ENCODE data around the gene TNNC2. TPM values are rescaled to one million over a fixed set of nuclear protein-coding genes. Genes with fewer than 3 reads are reported as not detected.
"Not testable (repeated sequence)": the region's sequence is repeated elsewhere in the genome, so short reads cannot be mapped to it uniquely, and the experiment has no call there.

The TNNC2 gene
- total RNA-seq, 4 donors from 2014 or later: 2.3 to 12.0 (median 6.5) TPM; not detected in 1

- TF ChIP-seq CTCF (IDR thresholded peaks at IDR 0.05) (no peak), EP300 (IDR thresholded peaks at IDR 0.05) (no peak), POLR2A (IDR thresholded peaks at IDR 0.05) (no peak)
- DNase-seq (ENCODE audit: low spot score in 2 of 2): no peak
- Histone ChIP-seq H3K27me3 (no peaks in the 10 kb centered on the region), H3K36me3 (peaks cover 0 to 21% (median 0%) of the 10 kb centered on the region in 3 donors), H3K4me3 (peak overlapping the region; percentile 62 to 81 (median 71)), H3K4me1 (peaks cover 0 to 48% (median 11%) of the 10 kb centered on the region in 4 donors), H3K27ac (peak overlapping the region; percentile 87 to 97 (median 92)), H3K9me3 (no peaks in the 10 kb centered on the region)
- 57 to 69% methylated on average over 9 to 13 of the region's 14 CpGs for WGBS, 2 donors
These were observed 7.7 kb upstream of the TNNC2 start for GRCh38 chr20:45834797-45835161.

GRCh38 chr20:45833883-45834796, 7.0 kb upstream of the TNNC2 start:
- WGBS, 2 donors: 3 to 6% methylated on average over 38 to 40 of the region's 71 CpGs
- Histone ChIP-seq H3K4me1 (peaks cover 0 to 54% (median 11%) of the 10 kb centered on the region in 4 donors), H3K36me3 (peaks cover 0 to 16% (median 0%) of the 10 kb centered on the region in 3 donors), H3K27me3 (no peaks in the 10 kb centered on the region), H3K4me3 (peak overlapping the region; percentile 62 to 81 (median 71)), H3K9me3 (no peaks in the 10 kb centered on the region), H3K27ac (peak overlapping the region; percentile 87 to 97 (median 92))
- TF ChIP-seq POLR2A (IDR thresholded peaks at IDR 0.05): peak in 1 of 2 donors; percentile 70
- peak in 1 of 5 experiments; percentile 5 for TF ChIP-seq CTCF (IDR thresholded peaks at IDR 0.05)
- TF ChIP-seq EP300 (IDR thresholded peaks at IDR 0.05): peak in 1 of 2 donors; percentile 62
- peak; percentile 61 to 62 for DNase-seq (ENCODE audit: low spot score in 2 of 2)

GRCh38 chr20:45833030-45833882, 6.1 kb upstream of the TNNC2 start, which contains the start of gene SNX21:
SNX21 (plus strand) TSS chr20:45833799; CDS start chr20:45833920, 121 bp downstream.
- TF ChIP-seq CTCF (IDR thresholded peaks at IDR 0.05): no peak
- TF ChIP-seq POLR2A (IDR thresholded peaks at IDR 0.05): no peak
- TF ChIP-seq EP300 (IDR thresholded peaks at IDR 0.05): peak; percentile 81 to 96
- Histone ChIP-seq H3K9me3 (no peaks in the 10 kb centered on the region), H3K4me1 (peaks cover 0 to 62% (median 13%) of the 10 kb centered on the region in 4 donors), H3K4me3 (peak within 1 kb of the TSS; percentile 62 to 81 (median 71)), H3K36me3 (peaks cover 0 to 7% (median 0%) of the 10 kb centered on the region in 3 donors), H3K27ac (peak within 1 kb of the TSS; percentile 87 to 97 (median 92)), H3K27me3 (no peaks in the 10 kb centered on the region)
- 3 to 6% methylated on average over 21 to 34 of the region's 35 CpGs for WGBS, 2 donors
- DNase-seq (ENCODE audit: low spot score in 2 of 2): peak; percentile 84 to 90

- DNase-seq (ENCODE audit: low spot score in 2 of 2): no peak
- H3K9me3 ChIP-seq: no peaks in the 10 kb centered on the region
- H3K4me1 ChIP-seq: peaks cover 0 to 64% (median 13%) of the 10 kb centered on the region in 4 donors
- TF ChIP-seq CTCF (IDR thresholded peaks at IDR 0.05) (no peak), POLR2A (IDR thresholded peaks at IDR 0.05) (no peak), EP300 (IDR thresholded peaks at IDR 0.05) (no peak)
- H3K27ac ChIP-seq: peak overlapping the region; percentile 87 to 97 (median 92)
- WGBS, 2 donors: 81 to 91% methylated on average over 4 of the region's 4 CpGs
- H3K27me3 ChIP-seq: no peaks in the 10 kb centered on the region
- H3K36me3 ChIP-seq: peaks cover 0 to under 1% (median 0%) of the 10 kb centered on the region in 3 donors
- peak overlapping the region in 1 of 4 donors; percentile 62 for H3K4me3 ChIP-seq
These were observed 5.5 kb upstream of the TNNC2 start for GRCh38 chr20:45832619-45833018.

GRCh38 chr20:45829673-45830106, 2.6 kb upstream of the TNNC2 start:
- H3K4me1 ChIP-seq: peaks cover 0 to 55% (median 12%) of the 10 kb centered on the region in 4 donors
- WGBS, 2 donors: 89 to 100% methylated on average over 4 of the region's 4 CpGs
- H3K4me3 ChIP-seq; H3K36me3 ChIP-seq; DNase-seq (ENCODE audit: low spot score in 2 of 2); H3K27me3 ChIP-seq; H3K9me3 ChIP-seq: not testable (repeated sequence)
- peak overlapping the region in 1 of 4 donors; percentile 85 for H3K27ac ChIP-seq
